HG03159 (cell line): ENCODE measurements around the gene POLR3G.

Source experiments
- ATAC-seq: cut with Tn5 transposase; IDR thresholded peaks from one replicate; pipeline ENCODE4 v1.9.1; 2021; ENCODE audit warnings: mild to moderate bottlenecking, moderate library complexity; ENCODE audit not compliant: unreplicated experiment

POLR3G gene

DNA sequence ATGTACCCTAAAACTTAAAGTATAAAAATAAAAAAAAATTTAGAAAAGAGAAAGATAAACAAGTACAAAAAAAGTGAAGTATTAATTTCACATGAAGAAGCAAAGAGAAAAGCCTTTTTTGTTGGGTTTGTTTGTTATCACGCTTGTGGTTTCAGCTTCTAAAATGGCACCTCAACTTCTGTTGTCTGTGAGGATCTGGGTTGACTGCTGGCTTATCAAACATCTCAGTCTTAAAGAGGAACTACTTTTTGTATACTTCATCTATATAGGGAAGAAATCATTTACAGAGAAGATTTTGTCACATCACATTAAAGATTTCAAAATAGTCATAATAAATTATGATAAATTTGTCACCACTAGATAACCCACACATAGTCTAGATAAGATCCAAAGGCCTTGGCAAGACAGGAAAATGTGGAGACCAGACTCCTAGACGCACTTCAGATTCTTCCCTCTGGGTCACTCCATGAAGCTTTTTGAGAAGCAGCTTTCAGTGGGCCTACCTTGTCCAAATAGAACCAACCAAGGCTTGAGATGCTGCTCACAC, 75.1 kb downstream of the POLR3G start:
- no peak for ATAC-seq

DNA sequence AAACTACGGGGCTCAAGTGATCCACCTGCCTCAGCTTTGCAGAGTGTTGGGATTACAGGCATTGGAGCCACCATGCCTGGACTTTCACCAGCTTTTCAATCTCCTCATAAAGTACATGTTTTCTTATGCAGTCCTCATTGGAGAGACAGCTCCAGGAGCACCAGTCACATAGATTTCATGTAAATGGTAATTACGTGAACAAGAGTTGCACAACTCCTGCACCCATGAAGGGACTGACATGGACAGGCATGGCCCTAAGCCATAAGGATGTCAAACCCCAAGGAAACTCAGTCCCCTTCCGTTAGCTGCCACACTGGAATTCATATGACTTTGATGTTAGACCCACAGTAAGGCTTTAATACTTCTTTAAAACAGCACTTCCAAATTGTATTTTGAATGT, 76.3 kb downstream of the POLR3G start:
- ATAC-seq = no peak

DNA sequence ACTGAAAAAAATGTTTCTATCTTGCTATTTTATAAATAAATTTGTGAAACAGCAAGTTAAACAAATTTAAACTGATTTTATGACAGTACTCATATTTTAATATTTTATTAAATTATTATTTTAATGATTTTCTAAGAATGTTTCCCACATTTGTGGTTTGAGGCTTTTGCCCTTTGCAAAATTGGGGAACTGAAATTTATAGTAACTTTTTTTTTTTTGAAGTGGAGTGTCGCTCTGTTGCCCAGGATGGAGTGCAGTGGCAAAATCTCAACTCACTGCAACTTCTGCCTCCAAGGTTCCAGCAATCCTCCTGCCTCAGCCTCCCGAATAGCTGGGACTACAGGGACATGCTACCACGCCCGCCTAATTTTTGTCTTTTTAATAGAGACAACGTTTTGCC, 76.7 kb downstream of the POLR3G start:
- no peak for ATAC-seq

DNA sequence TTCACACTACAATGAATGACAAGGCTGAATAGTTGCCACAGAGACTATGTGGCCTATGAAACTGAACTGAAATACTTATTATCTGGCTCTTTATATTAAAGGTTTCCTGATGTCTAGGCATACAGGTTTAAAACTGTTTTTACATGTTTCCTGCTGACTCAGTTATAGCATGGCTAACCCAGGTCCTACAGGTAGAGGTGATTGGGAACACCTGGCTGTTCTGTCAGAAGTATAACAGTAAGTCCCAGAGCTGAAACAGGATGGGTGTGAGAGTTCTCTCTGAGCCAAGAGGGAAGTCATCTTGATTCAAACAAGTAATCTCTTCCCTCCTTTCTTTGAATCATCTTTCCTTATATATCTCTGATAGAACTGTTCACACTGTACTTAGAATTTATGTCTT, 79.0 kb downstream of the POLR3G start:
- ATAC-seq = no peak

DNA sequence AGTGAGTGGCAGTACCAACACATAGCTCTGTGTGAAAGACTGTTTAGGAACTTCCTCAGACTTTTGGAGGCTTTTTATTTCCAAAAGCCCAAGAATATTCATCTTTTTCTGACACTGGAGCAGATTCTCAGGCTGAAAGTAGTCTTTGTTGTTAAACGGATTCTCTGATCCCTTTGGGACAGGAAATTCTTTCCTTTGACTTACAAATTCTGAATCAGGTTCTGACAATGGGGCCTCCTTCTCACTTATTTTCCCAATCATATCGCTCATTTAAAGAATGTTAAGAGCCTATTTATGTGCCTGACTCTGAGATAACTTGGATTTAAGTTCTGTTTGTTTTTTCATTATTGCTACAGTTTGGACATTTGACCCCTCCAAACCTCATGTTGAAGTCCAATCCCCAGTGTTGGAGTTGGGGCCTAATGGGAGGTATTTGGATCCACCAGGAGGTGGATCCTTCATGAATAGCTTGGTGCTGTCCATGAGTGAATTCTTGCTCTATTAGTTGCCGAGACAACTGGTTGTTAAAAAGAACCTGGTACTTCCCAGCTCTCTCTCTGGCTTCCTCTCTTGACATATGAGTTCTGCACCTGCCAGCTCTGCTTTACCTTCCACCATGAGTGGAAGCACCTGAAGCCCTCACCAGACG, 79.8 kb downstream of the POLR3G start:
- no peak for ATAC-seq

DNA sequence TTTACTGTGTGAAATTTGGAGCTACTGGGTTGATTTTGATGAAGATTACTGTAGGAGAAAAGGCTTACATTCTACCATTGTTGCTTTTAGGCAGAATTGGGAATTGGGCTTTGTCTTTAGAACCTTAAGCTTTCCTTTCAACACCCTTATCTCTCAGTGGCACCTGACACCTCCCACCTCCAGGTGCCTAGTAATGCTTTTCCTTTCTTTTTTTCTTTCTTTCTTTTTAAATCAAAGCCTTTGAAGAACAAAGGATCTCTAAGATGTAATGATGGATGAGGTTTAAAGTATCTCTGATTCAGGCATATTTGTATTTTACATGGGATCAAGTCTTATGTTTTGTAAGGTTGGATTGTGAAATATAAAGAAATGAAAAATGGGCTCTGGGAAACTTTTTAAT, 81.0 kb downstream of the POLR3G start:
- no peak for ATAC-seq

DNA sequence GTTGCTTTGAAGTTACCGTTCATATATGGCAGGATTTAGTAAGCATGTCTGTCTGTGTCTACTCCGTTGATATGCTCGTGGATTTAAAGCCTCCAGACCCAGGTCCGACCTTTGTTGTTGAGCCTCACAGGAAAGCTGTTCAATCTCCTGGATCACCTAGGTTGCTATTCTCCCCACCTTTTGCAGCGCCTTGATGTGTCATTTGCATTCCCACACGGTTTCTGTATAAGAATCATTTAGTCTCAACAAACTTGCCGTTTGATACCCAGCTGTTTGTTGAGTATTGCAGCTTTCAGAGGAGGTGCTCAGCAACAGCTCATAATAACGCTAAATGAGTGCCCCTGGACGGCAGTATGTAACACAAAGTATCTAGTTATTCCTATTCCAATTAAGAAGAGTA, 82.7 kb downstream of the POLR3G start:
- ATAC-seq = no peak

DNA sequence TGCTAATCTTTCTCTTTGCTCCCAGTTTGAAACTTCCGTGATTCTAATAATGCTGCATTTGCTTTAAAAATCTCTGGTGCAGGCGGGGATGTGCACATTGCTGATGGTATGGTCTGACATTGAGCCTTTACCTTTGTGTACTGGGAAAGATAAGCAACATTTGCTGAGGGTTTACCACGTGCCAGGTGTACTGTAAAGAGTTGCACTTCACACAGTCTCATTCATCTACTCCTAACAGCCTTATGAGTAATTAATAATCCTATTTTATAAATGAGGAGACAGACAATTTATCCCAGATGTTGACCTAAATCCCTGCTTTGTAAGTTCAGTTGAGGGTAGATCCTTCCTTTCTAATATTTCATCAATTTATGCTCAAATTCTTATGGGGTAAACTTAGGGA, 83.2 kb downstream of the POLR3G start:
- ATAC-seq = no peak

DNA sequence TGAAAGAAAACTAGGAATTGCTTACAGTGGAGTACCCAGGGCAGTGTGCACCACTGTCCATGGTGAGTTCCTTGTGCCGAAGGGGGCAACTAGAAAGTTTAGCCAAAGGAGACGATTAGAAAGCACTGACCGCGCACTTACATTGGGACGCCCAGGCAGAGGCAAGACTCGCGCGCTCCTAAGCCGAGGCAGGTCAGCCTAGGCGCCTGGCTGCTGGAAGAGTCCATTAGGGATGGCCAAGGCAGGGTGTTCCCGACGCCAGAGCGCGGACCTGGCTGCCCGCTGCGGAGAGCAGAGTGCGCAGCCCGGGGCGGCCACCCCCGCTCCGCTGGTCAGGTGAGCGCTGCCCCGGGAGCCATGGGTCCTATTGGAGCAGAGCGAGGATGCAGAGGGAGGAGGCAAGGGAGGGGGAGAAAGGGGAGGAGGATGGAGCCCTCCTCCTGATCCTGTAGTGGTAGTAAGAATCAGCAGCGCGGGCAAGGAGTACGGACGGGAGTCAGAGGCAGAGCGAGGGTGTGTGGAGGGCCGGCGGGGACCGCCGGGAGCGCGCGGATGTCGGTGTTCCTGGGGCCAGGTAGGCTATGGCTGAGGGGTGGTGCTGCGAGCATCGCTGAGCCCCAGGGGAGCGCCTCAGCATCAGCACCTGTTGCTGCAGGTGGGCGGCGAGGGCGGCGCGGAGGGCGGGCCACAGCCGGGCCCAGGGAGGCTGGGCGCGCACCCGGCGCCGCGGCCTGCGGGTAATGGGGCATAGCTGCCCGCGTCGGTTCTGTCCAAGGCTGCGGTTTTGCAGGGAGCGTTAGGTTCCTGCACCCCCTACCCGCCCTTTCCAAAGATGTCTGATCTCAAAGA, 83.9 kb downstream of the POLR3G start, which contains the start of gene ADGRV1:
ADGRV1 (plus strand) TSS at position 454 of the 849 bp plus-strand sequence; CDS start at position 553, 99 bp downstream.
- peak; percentile 46 for ATAC-seq

DNA sequence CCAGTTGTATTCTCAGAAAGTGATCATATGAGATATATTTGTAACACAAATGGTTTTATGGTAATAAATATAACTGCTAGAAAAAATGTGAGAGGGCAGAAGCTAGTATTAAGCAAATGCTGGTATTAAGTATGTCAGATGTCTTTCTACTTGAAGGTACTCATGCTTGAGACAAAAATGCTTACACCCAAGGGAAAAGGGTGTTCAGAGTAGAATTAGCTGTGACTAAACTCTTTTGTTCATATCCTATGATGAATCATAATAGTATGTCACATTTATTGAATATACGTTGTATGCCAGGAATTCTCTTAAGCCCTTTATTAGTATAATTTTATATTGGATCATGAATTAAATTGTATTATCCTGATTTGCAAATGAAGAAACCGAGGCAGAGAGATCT, 86.1 kb downstream of the POLR3G start:
- ATAC-seq = no peak

DNA sequence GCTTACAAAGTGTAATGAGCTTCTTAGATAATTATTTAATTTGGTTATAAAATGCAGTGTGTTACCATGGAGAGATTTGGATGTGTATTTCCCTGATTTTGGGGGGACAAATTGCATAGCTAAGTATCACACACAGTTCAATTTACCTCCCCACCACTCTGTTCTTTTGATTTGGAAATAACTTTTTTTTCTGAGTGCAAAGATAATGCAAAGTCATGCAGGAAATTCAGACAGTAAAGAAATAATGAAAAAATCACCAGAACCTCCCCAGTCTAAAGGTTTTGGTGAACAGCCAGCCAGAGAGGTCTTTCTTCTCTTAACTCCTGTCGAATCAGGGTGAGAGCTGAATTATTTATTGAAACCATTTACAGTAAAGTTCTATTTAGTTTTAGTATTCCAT, 87.1 kb downstream of the POLR3G start:
- ATAC-seq = no peak

DNA sequence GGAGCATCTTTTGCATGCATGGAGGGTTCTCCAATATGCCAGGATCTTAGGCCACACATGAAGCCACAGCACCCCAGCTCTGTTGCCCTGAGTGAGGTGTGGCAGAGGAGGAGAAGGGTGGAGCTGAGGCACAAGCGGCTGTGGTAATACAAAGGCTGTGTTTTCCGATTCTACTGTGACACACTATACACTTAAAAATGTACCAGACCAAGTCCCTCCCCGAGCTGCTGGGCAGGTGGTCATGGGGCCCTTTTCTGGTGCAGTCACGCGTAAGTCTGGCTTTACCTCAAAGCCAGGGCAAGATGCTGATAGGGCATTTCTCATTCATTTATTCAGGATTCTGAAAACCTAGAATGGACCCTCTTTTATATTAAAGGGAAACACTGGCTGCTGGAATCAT, 87.7 kb downstream of the POLR3G start:
- no peak for ATAC-seq

DNA sequence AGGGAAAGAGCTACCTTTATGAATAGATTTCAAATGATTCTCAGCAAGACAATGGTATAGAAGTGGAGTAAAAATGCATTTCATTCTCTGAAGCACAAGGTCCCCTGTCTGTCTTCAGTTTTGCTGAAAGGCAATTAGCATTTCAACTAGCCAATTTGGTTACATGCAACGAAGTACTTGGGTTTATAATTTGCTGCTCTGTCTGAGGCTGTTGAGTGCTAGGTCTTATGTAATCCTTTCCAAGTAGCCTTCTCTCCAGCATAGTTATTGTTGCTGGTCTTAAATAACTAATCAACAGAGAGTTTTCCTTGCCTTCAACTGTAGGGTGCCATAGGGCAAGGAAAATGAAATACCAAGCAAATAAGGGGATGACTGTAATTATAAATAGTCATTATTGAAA, 88.4 kb downstream of the POLR3G start:
- ATAC-seq = no peak
